ENCODE measurements around the gene TNP1. TPM values are rescaled to one million over a fixed set of nuclear protein-coding genes. Genes with fewer than 3 reads are reported as not detected.

TNP1 gene
- polyA plus RNA-seq, 1 donor from 2014 or later: not detected

- Histone ChIP-seq H3K9ac (ENCODE audit: low read length) (no peak overlapping the region), H3K9me3 (ENCODE audit: low read length) (peaks cover 3% of the 10 kb centered on the region), H3K27me3 (ENCODE audit: insufficient read depth, low read depth, low read length) (no peaks in the 10 kb centered on the region), H3K4me3 (ENCODE audit: low read length) (no peak overlapping the region), H3K27ac (ENCODE audit: low read length) (no peak overlapping the region), H3K79me2 (replicated peaks; ENCODE audit: insufficient read depth, low read length) (no peaks in the 10 kb centered on the region), H4K20me1 (ENCODE audit: insufficient read depth) (no peaks in the 10 kb centered on the region), H3K36me3 (ENCODE audit: insufficient read depth, low read length) (no peaks in the 10 kb centered on the region), H3F3A (ENCODE audit: insufficient read depth, low read length, poor library complexity, severe bottlenecking) (no peaks in the 10 kb centered on the region), H2AFZ (ENCODE audit: low read depth, low read length) (no peak overlapping the region), H3K4me2 (ENCODE audit: low read length) (no peak overlapping the region), H3K9me2 (ENCODE audit: insufficient read depth, low read length) (no peaks in the 10 kb centered on the region)
- TF ChIP-seq CTCF (IDR thresholded peaks at IDR 0.05; ENCODE audit: poor library complexity, severe bottlenecking): no peak
- TF ChIP-seq EP300 (conservative IDR thresholded peaks at IDR 0.05; ENCODE audit: poor library complexity, severe bottlenecking): no peak
- TF ChIP-seq RAD21 (conservative IDR thresholded peaks at IDR 0.05): no peak
- TF ChIP-seq EZH2 (IDR thresholded peaks at IDR 0.05; ENCODE audit: borderline replicate concordance, insufficient read depth, low read length, poor library complexity, severe bottlenecking): no peak
- TF ChIP-seq MXI1 (conservative IDR thresholded peaks at IDR 0.05; ENCODE audit: poor library complexity, severe bottlenecking): no peak
- TF ChIP-seq REST (IDR thresholded peaks at IDR 0.05; ENCODE audit: borderline replicate concordance): no peak
- no peak for TF ChIP-seq POLR2AphosphoS5 (IDR thresholded peaks at IDR 0.05)
- TF ChIP-seq SMC3 (conservative IDR thresholded peaks at IDR 0.05; ENCODE audit: poor library complexity): no peak
Observed at GRCh38 chr2:216887138-216887537, 27.3 kb upstream of the TNP1 start.

- no peaks in the 10 kb centered on the region for H3K9me2 ChIP-seq (ENCODE audit: insufficient read depth, low read length)
- H3K9me3 ChIP-seq (ENCODE audit: low read length): no peaks in the 10 kb centered on the region
- H3K79me2 ChIP-seq (replicated peaks; ENCODE audit: insufficient read depth, low read length): no peaks in the 10 kb centered on the region
- no peak overlapping the region for H3K4me2 ChIP-seq (ENCODE audit: low read length)
- H3K9ac ChIP-seq (ENCODE audit: low read length): no peak overlapping the region
- no peaks in the 10 kb centered on the region for H3F3A ChIP-seq (ENCODE audit: insufficient read depth, low read length, poor library complexity, severe bottlenecking)
- H3K27me3 ChIP-seq (ENCODE audit: insufficient read depth, low read depth, low read length): no peaks in the 10 kb centered on the region
- H3K4me3 ChIP-seq (ENCODE audit: low read length): no peak overlapping the region
- no peak overlapping the region for H3K27ac ChIP-seq (ENCODE audit: low read length)
- H3K36me3 ChIP-seq (ENCODE audit: insufficient read depth, low read length): no peaks in the 10 kb centered on the region
- H2AFZ ChIP-seq (ENCODE audit: low read depth, low read length): no peak overlapping the region
- TF ChIP-seq EZH2 (IDR thresholded peaks at IDR 0.05; ENCODE audit: borderline replicate concordance, insufficient read depth, low read length, poor library complexity, severe bottlenecking): no peak
- no peak for TF ChIP-seq RAD21 (conservative IDR thresholded peaks at IDR 0.05)
- no peak for TF ChIP-seq EP300 (conservative IDR thresholded peaks at IDR 0.05; ENCODE audit: poor library complexity, severe bottlenecking)
- TF ChIP-seq CTCF (IDR thresholded peaks at IDR 0.05; ENCODE audit: poor library complexity, severe bottlenecking): no peak
- no peak for TF ChIP-seq MXI1 (conservative IDR thresholded peaks at IDR 0.05; ENCODE audit: poor library complexity, severe bottlenecking)
- no peak for TF ChIP-seq REST (IDR thresholded peaks at IDR 0.05; ENCODE audit: borderline replicate concordance)
- H4K20me1 ChIP-seq (ENCODE audit: insufficient read depth): no peaks in the 10 kb centered on the region
Observed at GRCh38 chr2:216885117-216885553, 25.3 kb upstream of the TNP1 start.

Data from neural cell (in vitro differentiated cells).